Lung (tissue), 12 donors: ENCODE data around the gene NEU2. TPM values are rescaled to one million over a fixed set of nuclear protein-coding genes. Genes with fewer than 3 reads are reported as not detected.

Experiments
- ATAC-seq: fragments of 200-7000 bp; cut with Tn5 transposase; one replicate; pipeline ENCODE4 v1.9.1; 2020; ENCODE audit warnings: moderate number of reproducible peaks; ENCODE audit not compliant: insufficient read depth, low FRiP score
- DNase-seq, 3 donors: peaks; one replicate each; pipeline ENCODE4 v3.0.0-alpha.2; 2013 to 2017
- H3K27ac ChIP-seq, 2 donors: one replicate each; pipeline ENCODE4 v1.5.1; 2013; ENCODE audit warnings: mild to moderate bottlenecking in 2 of 2, moderate library complexity in 2 of 2, control low read depth in 1 of 2, inconsistent platforms in 1 of 2, low read depth in 1 of 2, low read length in 1 of 2
- H3K27me3 ChIP-seq, 3 donors: one replicate each; pipeline ENCODE4 v1.5.1; 2013; ENCODE audit warnings: low read length in 2 of 3; ENCODE audit not compliant: control insufficient read depth in 3 of 3, insufficient read depth in 3 of 3
- H3K36me3 ChIP-seq, 4 donors: one replicate each; pipeline ENCODE4 v1.5.1; 2013; ENCODE audit warnings: low read length in 4 of 4, mild to moderate bottlenecking in 1 of 4, moderate library complexity in 1 of 4; ENCODE audit not compliant: control insufficient read depth in 4 of 4, insufficient read depth in 4 of 4
- H3K4me1 ChIP-seq, 5 donors: one replicate each; pipeline ENCODE4 v1.5.1; 2013; ENCODE audit warnings: low read length in 5 of 5, mild to moderate bottlenecking in 2 of 5, moderate library complexity in 1 of 5; ENCODE audit not compliant: control insufficient read depth in 5 of 5, insufficient read depth in 5 of 5
- H3K4me3 ChIP-seq: one replicate; pipeline ENCODE4 v1.5.1; 2013; ENCODE audit warnings: mild to moderate bottlenecking, control low read depth, moderate library complexity
- H3K9ac ChIP-seq, 2 donors: one replicate each; pipeline ENCODE4 v1.5.1; 2013; ENCODE audit warnings: low read length in 2 of 2, control low read depth in 1 of 2; ENCODE audit not compliant: insufficient read depth in 1 of 2
- H3K9me3 ChIP-seq, 4 donors: one replicate each; pipeline ENCODE4 v1.5.1; 2013; ENCODE audit warnings: low read length in 3 of 4, mild to moderate bottlenecking in 1 of 4, moderate library complexity in 1 of 4; ENCODE audit not compliant: control insufficient read depth in 4 of 4, insufficient read depth in 3 of 4
- CTCF ChIP-seq: IDR thresholded peaks from 2 replicates; pipeline ENCODE4 v1.5.1; 2012; ENCODE audit warnings: mild to moderate bottlenecking; ENCODE audit errors: control extremely low read depth, extremely low read depth
- WGBS, 2 donors: extraction: QIAGEN DNeasy Blood & Tissue Kit; methylation state at CpG; one replicate each; pipeline ENCODE4 v1.1.7; 2013; 5-methylcytosine and 5-hydroxymethylcytosine counted together
- polyA plus RNA-seq, 2 donors: library from polyadenylated mRNA; stranded (reverse); fragments of 200-250 nt; gene quantifications; one replicate each; pipeline ENCODE4 v1.2.1, GENCODE V29; 2013
- total RNA-seq, 2 donors: library from RNA; depleted of rRNA in 1 of 2; stranded (reverse); fragments of >200 nt in 1 of 2; gene quantifications; one replicate each; pipeline ENCODE4 v1.2.1, GENCODE V29; 2014 to 2021
- donor health status: control.
- donor health status: control.
- donor health status: Bipolar disorder and iron deficiency.
- donor health status: healthy.
- donor health status: DM: yes; HTN: yes; CAD: no.

NEU2 gene
- total and polyA plus RNA-seq, 4 donors: not detected

GRCh38 chr2:233021771-233022170 lies 10.7 kb upstream of the NEU2 start:
- Histone ChIP-seq H3K9me3 (peaks cover 0 to 3% (median 0%) of the 10 kb centered on the region in 4 donors), H3K27ac (no peak overlapping the region), H3K4me3 (no peak overlapping the region), H3K27me3 (no peaks in the 10 kb centered on the region), H3K4me1 (no peaks in the 10 kb centered on the region), H3K36me3 (no peaks in the 10 kb centered on the region), H3K9ac (no peak overlapping the region)
- TF ChIP-seq CTCF: no peak
- DNase-seq: no peak
- ATAC-seq: no peak
- WGBS, 2 donors: 81 to 82% methylated on average over 8 of the region's 8 CpGs

GRCh38 chr2:233022561-233022960 lies 9.9 kb upstream of the NEU2 start:
- no peak overlapping the region for H3K4me3 ChIP-seq
- no peaks in the 10 kb centered on the region for H3K27me3 ChIP-seq
- H3K9ac ChIP-seq: no peak overlapping the region
- no peaks in the 10 kb centered on the region for H3K36me3 ChIP-seq
- DNase-seq (no peak), ATAC-seq (no peak)
- 84 to 92% methylated on average over 8 of the region's 8 CpGs for WGBS, 2 donors
- peaks cover 0 to under 1% (median 0%) of the 10 kb centered on the region in 4 donors for H3K9me3 ChIP-seq
- no peaks in the 10 kb centered on the region for H3K4me1 ChIP-seq
- H3K27ac ChIP-seq: no peak overlapping the region
- TF ChIP-seq CTCF: no peak

- H3K9me3 ChIP-seq: no peaks in the 10 kb centered on the region
- TF ChIP-seq CTCF: no peak
- H3K4me3 ChIP-seq: no peak overlapping the region
- WGBS, 2 donors: 89 to 93% methylated on average over 18 of the region's 18 CpGs
- no peaks in the 10 kb centered on the region for H3K27me3 ChIP-seq
- no peak overlapping the region for H3K27ac ChIP-seq
- no peak for DNase-seq
- H3K9ac ChIP-seq: no peak overlapping the region
- ATAC-seq: no peak
- H3K4me1 ChIP-seq: no peaks in the 10 kb centered on the region
- no peaks in the 10 kb centered on the region for H3K36me3 ChIP-seq
These were observed 9.3 kb upstream of the NEU2 start for GRCh38 chr2:233023007-233023760.
